ENCODE measurements around the gene FXYD7. TPM values are rescaled to one million over a fixed set of nuclear protein-coding genes. Genes with fewer than 3 reads are reported as not detected.

The FXYD7 gene
- total and polyA plus RNA-seq, 9 of the 15 experiments (the other 6 are each of a cell fraction or from before 2014, with no cell fraction given) = 0.10 to 0.80 (median 0.31) TPM; not detected in 3

- TF ChIP-seq MYC (IDR thresholded peaks at IDR 0.05; ENCODE audit: low read depth, low read length) (no peak), MYC (CRISPR knock-in tag; IDR thresholded peaks at IDR 0.05; ENCODE audit: borderline replicate concordance, low read depth) (peak; percentile 96), HINFP (tag; conservative IDR thresholded peaks at IDR 0.05; ENCODE audit: low read depth) (peak; percentile 88), SMAD4 (CRISPR knock-in tag; conservative IDR thresholded peaks at IDR 0.05) (peak; percentile 97), NR4A1 (CRISPR knock-in tag; IDR thresholded peaks at IDR 0.05) (peak; percentile 62; the same call in 1 of the 2 replicates), NR4A1 (tag; IDR thresholded peaks at IDR 0.05) (peak; percentile 99), PTRF (tag; IDR thresholded peaks at IDR 0.05) (peak; percentile 94), ZNF311 (CRISPR knock-in tag; IDR thresholded peaks at IDR 0.05) (peak; percentile 96), RCOR1 (IDR thresholded peaks at IDR 0.05; ENCODE audit: borderline replicate concordance in 1 of 2, low read depth in 2 of 2, low read length in 2 of 2) (0 out of 4 replicates have a peak, but pooled peaks of 1 of the 2 experiments have one; percentile 2), RFX1 (IDR thresholded peaks at IDR 0.05) (peak; percentile 89), ZNF3 (CRISPR knock-in tag; IDR thresholded peaks at IDR 0.05) (peak; percentile 91), CBX3 (IDR thresholded peaks at IDR 0.05; ENCODE audit: borderline replicate concordance in 1 of 2, low read length in 2 of 2) (no peak), OTX1 (CRISPR knock-in tag; IDR thresholded peaks at IDR 0.05) (peak; percentile 79; the same call in 1 of the 2 replicates), ZNF695 (CRISPR knock-in tag; IDR thresholded peaks at IDR 0.05) (0 out of 2 replicates have a peak, but pooled peaks have one; percentile 28), DMBX1 (CRISPR knock-in tag; IDR thresholded peaks at IDR 0.05; ENCODE audit: borderline replicate concordance) (peak; percentile 99), NR2F6 (CRISPR knock-in tag; IDR thresholded peaks at IDR 0.05) (no peak), CUX1 (CRISPR knock-in tag; IDR thresholded peaks at IDR 0.05) (peak; percentile 86; the same call in 1 of the 2 replicates), KLF10 (CRISPR knock-in tag; IDR thresholded peaks at IDR 0.05) (peak; percentile 81; the same call in 1 of the 2 replicates), ELK3 (CRISPR knock-in tag; IDR thresholded peaks at IDR 0.05) (0 out of 2 replicates have a peak, but pooled peaks have one; percentile 56), ILK (tag; IDR thresholded peaks at IDR 0.05; ENCODE audit: borderline replicate concordance, low read depth) (peak; percentile 82; the same call in 1 of the 2 replicates)
These were observed 22.4 kb downstream of the FXYD7 start (continued) for GRCh38 chr19:35165200-35166058.
